HG03442 (cell line): Measurements from ENCODE around the gene SPOCK2.

Source experiments
- ATAC-seq: cut with Tn5 transposase; IDR thresholded peaks from one replicate; pipeline ENCODE4 v1.9.1; 2021; ENCODE audit warnings: mild to moderate bottlenecking, moderate library complexity; ENCODE audit not compliant: unreplicated experiment

SPOCK2 gene

GRCh38 chr10:72074574-72075375 is 13.6 kb downstream of the SPOCK2 start:
- ATAC-seq: no peak

- ATAC-seq: no peak
Observed at GRCh38 chr10:72073708-72074573, 14.4 kb downstream of the SPOCK2 start.

GRCh38 chr10:72072639-72073038 is 15.7 kb downstream of the SPOCK2 start:
- ATAC-seq: no peak

- ATAC-seq: no peak
Observed at GRCh38 chr10:72072046-72072445, 16.3 kb downstream of the SPOCK2 start.

- no peak for ATAC-seq
Observed at GRCh38 chr10:72069751-72070526, 18.4 kb downstream of the SPOCK2 start.

- ATAC-seq: no peak
Observed at GRCh38 chr10:72068901-72069446, 19.4 kb downstream of the SPOCK2 start.

- ATAC-seq: no peak
Observed at GRCh38 chr10:72068126-72068765, 20.1 kb downstream of the SPOCK2 start.

GRCh38 chr10:72067463-72068125 is 20.8 kb downstream of the SPOCK2 start:
- no peak for ATAC-seq

GRCh38 chr10:72066318-72067284 is 21.8 kb downstream of the SPOCK2 start:
- ATAC-seq: no peak

- no peak for ATAC-seq
Observed at GRCh38 chr10:72065439-72066025, 22.8 kb downstream of the SPOCK2 start.

- ATAC-seq: no peak
Observed at GRCh38 chr10:72063703-72064391, 24.5 kb downstream of the SPOCK2 start.

GRCh38 chr10:72062832-72063702 is 25.3 kb downstream of the SPOCK2 start:
- ATAC-seq: no peak

- ATAC-seq: no peak
Observed at GRCh38 chr10:72062382-72062781, 26.0 kb downstream of the SPOCK2 start.

- no peak for ATAC-seq
Observed at GRCh38 chr10:72061930-72062329, 26.4 kb downstream of the SPOCK2 start.

- no peak for ATAC-seq
Observed at GRCh38 chr10:72061491-72061890, 26.9 kb downstream of the SPOCK2 start.

- no peak for ATAC-seq
Observed at GRCh38 chr10:72059843-72060822, 28.2 kb downstream of the SPOCK2 start.
